IMR-90 (cell line): ENCODE measurements around the gene LYRM4. TPM values are rescaled to one million over a fixed set of nuclear protein-coding genes. Genes with fewer than 3 reads are reported as not detected.

ENCODE experiments used
- ATAC-seq: fragments of 200-7000 bp; cut with Tn5 transposase; 2 replicates; pipeline ENCODE4 v1.9.1; 2020; ENCODE audit warnings: low read depth, mild to moderate bottlenecking, moderate library complexity
- BruUV-seq: library from RNA; stranded (reverse); fragments of 400-500 nt; replicated peaks from 2 replicates; lab custom pipeline; 2021; lab: Mats Ljungman, UMichigan
- CTCF ChIA-PET: fragments of 300-600 bp; formaldehyde crosslinking; extraction: SDS; loops from one replicate; lab custom pipeline; 2021; ENCODE audit warnings: antibody characterized with exemption; lab: Yijun Ruan, JAX
- POLR2A ChIA-PET: fragments of 300-600 bp; sonication (Branson Sonifier 250); formaldehyde crosslinking; loops from one replicate; lab custom pipeline; 2022; ENCODE audit warnings: antibody characterized with exemption; ENCODE audit not compliant: unreplicated experiment; lab: Charles Lee
- DNase-seq: peaks from one replicate; pipeline ENCODE4 v3.0.0; 2013
- H2AFZ ChIP-seq: replicated peaks from 2 replicates; pipeline ENCODE3; 2013; ENCODE audit warnings: low read length, mild to moderate bottlenecking; ENCODE audit not compliant: poor library complexity
- H2AK5ac ChIP-seq: 2 replicates; pipeline ENCODE4 v1.6.1; 2013; ENCODE audit warnings: low read depth, low read length, inconsistent platforms
- H2AK9ac ChIP-seq: replicated peaks from 2 replicates; pipeline ENCODE3; 2013; ENCODE audit warnings: mild to moderate bottlenecking, low read depth, low read length, moderate library complexity; ENCODE audit not compliant: poor library complexity
- H2BK120ac ChIP-seq: 2 replicates; pipeline ENCODE4 v1.6.1; 2013; ENCODE audit warnings: low read depth, low read length, inconsistent platforms
- H2BK15ac ChIP-seq: 3 replicates; pipeline ENCODE4 v1.6.1; 2013; ENCODE audit warnings: low read depth, low read length, inconsistent platforms
- H2BK20ac ChIP-seq: 2 replicates; pipeline ENCODE4 v1.6.1; 2013; ENCODE audit warnings: low read depth, mild to moderate bottlenecking, inconsistent platforms, low read length, moderate library complexity
- H2BK5ac ChIP-seq: 2 replicates; pipeline ENCODE4 v1.6.1; 2013; ENCODE audit warnings: mild to moderate bottlenecking, low read depth, low read length, inconsistent platforms; ENCODE audit not compliant: poor library complexity, severe bottlenecking
- H3K14ac ChIP-seq: replicated peaks from 2 replicates; pipeline ENCODE4 v1.6.1; 2013; ENCODE audit warnings: low read depth, low read length, inconsistent platforms
- H3K18ac ChIP-seq: 2 replicates; pipeline ENCODE4 v1.6.1; 2013; ENCODE audit warnings: low read depth, low read length, control low read depth
- H3K23ac ChIP-seq: 2 replicates; pipeline ENCODE4 v1.6.1; 2013; ENCODE audit warnings: low read depth, low read length, inconsistent platforms
- H3K27ac ChIP-seq: 2 replicates; pipeline ENCODE4 v1.5.1; 2013; ENCODE audit warnings: mild to moderate bottlenecking, control low read depth, low read length; ENCODE audit not compliant: insufficient read depth
- H3K27me3 ChIP-seq: 2 replicates; pipeline ENCODE4 v1.6.1; 2013; ENCODE audit warnings: low read length; ENCODE audit not compliant: control insufficient read depth, insufficient read depth
- H3K36me3 ChIP-seq: 2 replicates; pipeline ENCODE4 v1.6.1; 2013; ENCODE audit warnings: low read length, mixed read lengths; ENCODE audit not compliant: control insufficient read depth, insufficient read depth
- H3K4ac ChIP-seq: 2 replicates; pipeline ENCODE4 v1.6.1; 2013; ENCODE audit warnings: low read depth, low read length, inconsistent platforms
- H3K4me1 ChIP-seq: 2 replicates; pipeline ENCODE4 v1.6.1; 2013; ENCODE audit warnings: low read length, mixed read lengths; ENCODE audit not compliant: control insufficient read depth, insufficient read depth
- H3K4me2 ChIP-seq: 2 replicates; pipeline ENCODE4 v1.6.1; 2013; ENCODE audit warnings: low read depth, mild to moderate bottlenecking, control low read depth, low read length, moderate library complexity
- H3K4me3 ChIP-seq: 2 replicates; pipeline ENCODE4 v1.5.1; 2013; ENCODE audit warnings: low read depth, mild to moderate bottlenecking, control low read depth, low read length, moderate library complexity; ENCODE audit not compliant: insufficient read depth
- H3K56ac ChIP-seq: 2 replicates; pipeline ENCODE4 v1.6.1; 2013; ENCODE audit warnings: low read length, inconsistent platforms; ENCODE audit not compliant: insufficient read depth; ENCODE audit errors: extremely low read depth
- H3K79me1 ChIP-seq, 2 experiments: 2 replicates each; pipeline ENCODE4 v1.6.1; 2013; ENCODE audit warnings: low read length in 2 of 2, inconsistent platforms in 1 of 2, low read depth in 1 of 2
- H3K9ac ChIP-seq: 2 replicates; pipeline ENCODE4 v1.6.1; 2013; ENCODE audit warnings: low read depth, low read length, control low read depth
- H3K9me1 ChIP-seq: 2 replicates; pipeline ENCODE4 v1.6.1; 2013; ENCODE audit warnings: low read length, inconsistent platforms; ENCODE audit not compliant: insufficient read depth
- H3K9me3 ChIP-seq: 2 replicates; pipeline ENCODE4 v1.6.1; 2013; ENCODE audit warnings: low read length; ENCODE audit not compliant: control insufficient read depth, insufficient read depth
- H4K20me1 ChIP-seq: 2 replicates; pipeline ENCODE4 v1.6.1; 2013; ENCODE audit warnings: low read length, inconsistent platforms; ENCODE audit not compliant: insufficient read depth
- H4K5ac ChIP-seq: 2 replicates; pipeline ENCODE4 v1.6.1; 2013; ENCODE audit warnings: mild to moderate bottlenecking, low read depth, low read length, control low read depth
- H4K8ac ChIP-seq, 2 experiments: 2 replicates each; pipeline ENCODE4 v1.6.1; 2013; ENCODE audit warnings: low read depth in 2 of 2, low read length in 2 of 2, control low read depth in 1 of 2, inconsistent platforms in 1 of 2
- H4K91ac ChIP-seq: 2 replicates; pipeline ENCODE4 v1.6.1; 2013; ENCODE audit warnings: low read depth, low read length, inconsistent platforms; ENCODE audit not compliant: insufficient read depth
- FOS ChIP-seq: fragments of 150-350 bp; IDR thresholded peaks from 2 replicates; pipeline ENCODE4 v1.6.1; 2016; ENCODE audit warnings: low read depth, low read length
- MAZ ChIP-seq: IDR thresholded peaks from 2 replicates; pipeline ENCODE4 v1.6.1; 2012; ENCODE audit warnings: low read depth, mild to moderate bottlenecking, low read length, improper control_type of control experiment, moderate library complexity, borderline replicate concordance
- WGBS, 2 experiments: methylation state at CpG; one replicate each; pipeline versions ENCODE4 v1.1.5 to v1.1.7; 2013; ENCODE audit warnings: missing lambda C conversion rate in 2 of 2; ENCODE audit not compliant: insufficient read length in 1 of 2; ENCODE audit errors: extremely low coverage in 2 of 2; 5-methylcytosine and 5-hydroxymethylcytosine counted together
- dilution Hi-C: fragments of 300-500 bp; cut with HindIII; formaldehyde crosslinking; loops from one replicate; pipeline ENCODE4 v1.14.3; 2018; ENCODE audit warnings: low sequenced_read_pairs; ENCODE audit not compliant: unreplicated experiment
- in situ Hi-C: fragments of 300-500 bp; cut with MboI; formaldehyde crosslinking; loops from 3 replicates; pipeline ENCODE4 v1.14.3; 2019; ENCODE audit warnings: low sequenced_read_pairs, inconsistent platforms, mixed read lengths
- intact Hi-C: fragments of 100-400 bp; cut with micrococcal nuclease; formaldehyde crosslinking; loops from 2 replicates; pipeline ENCODE4 v1.10.0; 2022
- polyA plus RNA-seq, 3 experiments: library from polyadenylated mRNA; depleted of rRNA; stranded (reverse); fragments of >200 nt; gene quantifications; 2 replicates each; pipeline ENCODE4 v1.2.3, GENCODE V29; 2012; ENCODE audit warnings: low replicate concordance in 1 of 3
- total RNA-seq: library from RNA; depleted of rRNA; stranded (reverse); fragments of >200 nt; gene quantifications from 2 replicates; pipeline ENCODE4 v1.2.3, GENCODE V29; 2012

LYRM4 gene
- total and polyA plus RNA-seq, 2 of the 4 experiments (the other 2 are of a cell fraction), result 11.5 to 26.6 TPM

- no peaks in the 10 kb centered on the region; the same call in 1 of the 2 replicates for H3K9me3 ChIP-seq
- H3K23ac ChIP-seq, result peak within 1 kb of the TSS; percentile 52; the same call in 1 of the 2 replicates
- peak within 1 kb of the TSS; percentile 76 for H2AFZ ChIP-seq
- H3K36me3 ChIP-seq, result no peaks in the 10 kb centered on the region
- H3K4ac ChIP-seq, result peak within 1 kb of the TSS; percentile 65
- peaks cover 23% of the 10 kb centered on the region for H3K27me3 ChIP-seq
- H4K91ac ChIP-seq, result peak within 1 kb of the TSS; percentile 42; the same call in 1 of the 2 replicates
- H4K5ac ChIP-seq, result peak within 1 kb of the TSS; percentile 70; the same call in 1 of the 2 replicates
- DNase-seq, result peak; percentile 65
- H3K18ac ChIP-seq, result peak within 1 kb of the TSS; percentile 22; the same call in 1 of the 2 replicates
- peak; percentile 22; the same call in 1 of the 2 replicates for TF ChIP-seq MAZ
- no peak for TF ChIP-seq FOS
- H3K79me1 ChIP-seq, result no peaks in the 10 kb centered on the region
- H2BK5ac ChIP-seq, result no peak within 1 kb of the TSS
- H2BK120ac ChIP-seq, result peak within 1 kb of the TSS; percentile 47
- peak within 1 kb of the TSS in 1 of 2 experiments; percentile 35; a peak in 2 of 4 replicates for H4K8ac ChIP-seq
- H3K14ac ChIP-seq, result peak within 1 kb of the TSS; percentile 48; the same call in 1 of the 2 replicates
- H3K27ac ChIP-seq, result peak within 1 kb of the TSS; percentile 26; the same call in 1 of the 2 replicates
- H3K9ac ChIP-seq, result peak within 1 kb of the TSS; percentile 34; the same call in 1 of the 2 replicates
- ChIA-PET POLR2A (no interaction called here), CTCF (no interaction called here)
- in situ Hi-C loops (no loop called here), intact Hi-C loops (no loop called here), dilution Hi-C loops (no loop called here)
- H3K9me1 ChIP-seq, result peaks cover 5% of the 10 kb centered on the region; the same call in 1 of the 2 replicates
- peak; percentile 72 for ATAC-seq
- no peaks in the 10 kb centered on the region for H4K20me1 ChIP-seq
- H2AK9ac ChIP-seq, result peak within 1 kb of the TSS; percentile 84
- H2AK5ac ChIP-seq, result no peak within 1 kb of the TSS
- H3K4me1 ChIP-seq, result peaks cover 12% of the 10 kb centered on the region
- peak within 1 kb of the TSS; percentile 86 for H3K4me2 ChIP-seq
- H2BK15ac ChIP-seq, result no peak within 1 kb of the TSS; the same call in 2 of the 3 replicates
- WGBS, 2 experiments, result 2% methylated on average over 29 of the region's 83 CpGs; no CpG with 5 or more reads in 1 of the 2 experiments
- no peak within 1 kb of the TSS for H3K56ac ChIP-seq
- BruUV-seq, result no TSS peak
- H2BK20ac ChIP-seq, result no peak within 1 kb of the TSS; the same call in 1 of the 2 replicates
- peak within 1 kb of the TSS; percentile 49 for H3K4me3 ChIP-seq
These were observed 175.7 kb downstream of the LYRM4 start, which contains the start of gene PPP1R3G for GRCh38 chr6:5084781-5085647. PPP1R3G (plus strand) TSS chr6:5085341; CDS start chr6:5085486, 145 bp downstream.
